ENCODE measurements around the gene COG8.

Gene COG8

DNA sequence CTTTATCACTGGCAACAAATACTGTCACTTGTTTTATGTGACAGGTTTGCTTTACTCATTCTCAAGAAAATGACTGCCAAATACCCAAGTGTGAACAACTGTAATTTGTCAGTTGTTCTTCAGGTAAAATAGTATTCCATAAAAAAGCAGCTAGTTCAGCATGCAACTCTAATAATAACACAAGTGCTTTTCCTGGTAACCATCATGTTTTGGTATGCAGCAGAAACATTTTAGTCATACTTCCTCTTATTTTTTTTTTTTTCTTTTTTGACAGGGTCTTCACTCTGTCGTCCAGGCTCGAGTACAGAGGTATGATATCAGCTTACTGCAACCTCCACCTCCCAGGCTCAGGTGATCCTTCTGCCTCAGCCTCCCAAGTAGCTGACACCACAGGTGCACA, 41.9 kb upstream of the COG8 start:
- TF ChIP-seq, protein P1, sequence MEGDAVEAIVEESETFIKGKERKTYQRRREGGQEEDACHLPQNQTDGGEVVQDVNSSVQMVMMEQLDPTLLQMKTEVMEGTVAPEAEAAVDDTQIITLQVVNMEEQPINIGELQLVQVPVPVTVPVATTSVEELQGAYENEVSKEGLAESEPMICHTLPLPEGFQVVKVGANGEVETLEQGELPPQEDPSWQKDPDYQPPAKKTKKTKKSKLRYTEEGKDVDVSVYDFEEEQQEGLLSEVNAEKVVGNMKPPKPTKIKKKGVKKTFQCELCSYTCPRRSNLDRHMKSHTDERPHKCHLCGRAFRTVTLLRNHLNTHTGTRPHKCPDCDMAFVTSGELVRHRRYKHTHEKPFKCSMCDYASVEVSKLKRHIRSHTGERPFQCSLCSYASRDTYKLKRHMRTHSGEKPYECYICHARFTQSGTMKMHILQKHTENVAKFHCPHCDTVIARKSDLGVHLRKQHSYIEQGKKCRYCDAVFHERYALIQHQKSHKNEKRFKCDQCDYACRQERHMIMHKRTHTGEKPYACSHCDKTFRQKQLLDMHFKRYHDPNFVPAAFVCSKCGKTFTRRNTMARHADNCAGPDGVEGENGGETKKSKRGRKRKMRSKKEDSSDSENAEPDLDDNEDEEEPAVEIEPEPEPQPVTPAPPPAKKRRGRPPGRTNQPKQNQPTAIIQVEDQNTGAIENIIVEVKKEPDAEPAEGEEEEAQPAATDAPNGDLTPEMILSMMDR (IDR thresholded peaks at IDR 0.05) = no peak
- no peaks in the 10 kb centered on the region for H3K36me3 ChIP-seq (ENCODE audit: control insufficient read depth, insufficient read depth, low read length)

DNA sequence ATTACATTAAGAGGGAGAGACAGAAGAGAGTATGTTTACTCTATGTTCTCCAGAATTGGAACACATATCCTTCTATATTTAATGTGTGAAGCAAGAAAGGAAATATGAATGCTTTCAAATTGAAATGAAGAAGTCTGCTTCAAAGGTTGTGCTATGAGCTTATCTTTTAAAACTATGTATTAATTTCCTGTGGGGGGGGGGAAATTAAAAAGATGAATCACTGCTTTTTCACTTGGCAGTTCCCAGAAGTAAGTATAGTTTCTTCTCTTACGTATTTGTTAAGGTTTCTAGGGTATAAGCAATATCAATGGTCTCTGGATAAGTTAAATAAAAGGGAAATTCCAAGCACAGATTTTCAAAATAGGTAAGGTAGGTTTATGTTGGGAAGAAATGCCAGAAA, 39.4 kb upstream of the COG8 start:
- Histone ChIP-seq H3K4me3 (ENCODE audit: low read depth, low read length) (no peak overlapping the region), H3K9ac (no peak overlapping the region), H3K36me3 (ENCODE audit: control insufficient read depth, insufficient read depth, low read length) (no peaks in the 10 kb centered on the region), H3K27me3 (ENCODE audit: control insufficient read depth, insufficient read depth, low read length) (no peaks in the 10 kb centered on the region), H2AFZ (no peak overlapping the region), H3K27ac (no peak overlapping the region), H3K79me2 (peaks cover 2% of the 10 kb centered on the region), H3K9me3 (ENCODE audit: control insufficient read depth, low read length) (no peaks in the 10 kb centered on the region), H3K4me2 (ENCODE audit: low read length) (no peak overlapping the region), H3K4me1 (no peaks in the 10 kb centered on the region)
- TF ChIP-seq, protein P1 (IDR thresholded peaks at IDR 0.05) = no peak

More for the DNA sequence above, 41.9 kb upstream of the COG8 start:
- Histone ChIP-seq H2AFZ (no peak overlapping the region), H3K27me3 (ENCODE audit: control insufficient read depth, insufficient read depth, low read length) (no peaks in the 10 kb centered on the region), H3K9ac (no peak overlapping the region), H3K4me1 (peaks cover 4% of the 10 kb centered on the region), H3K9me3 (ENCODE audit: control insufficient read depth, low read length) (no peaks in the 10 kb centered on the region), H3K4me3 (ENCODE audit: low read depth, low read length) (no peak overlapping the region), H3K79me2 (no peaks in the 10 kb centered on the region), H3K4me2 (ENCODE audit: low read length) (no peak overlapping the region), H3K27ac (no peak overlapping the region)

DNA sequence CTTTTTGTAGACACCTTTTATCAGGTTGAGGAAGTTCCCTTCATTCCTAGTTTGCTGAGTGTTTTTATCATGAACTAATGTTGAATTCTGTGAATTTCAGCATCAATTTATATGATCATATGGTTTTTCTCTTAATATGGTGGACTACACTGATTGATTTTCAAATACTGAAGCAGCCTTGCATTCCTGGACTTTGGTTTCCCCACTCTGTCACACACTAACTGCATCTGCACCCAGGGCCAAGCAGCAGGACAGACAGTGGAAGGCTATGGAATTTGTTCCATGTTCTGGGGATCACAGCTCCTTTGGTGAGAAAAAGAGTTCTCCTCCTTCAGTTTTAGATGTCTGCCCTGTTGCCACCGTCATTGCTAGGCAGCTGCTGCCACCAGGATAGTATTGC, 38.7 kb upstream of the COG8 start:
- Histone ChIP-seq H3K9ac (no peak overlapping the region), H3K9me3 (ENCODE audit: control insufficient read depth, low read length) (no peaks in the 10 kb centered on the region), H3K4me1 (no peaks in the 10 kb centered on the region), H3K27ac (no peak overlapping the region), H2AFZ (no peak overlapping the region), H3K4me2 (ENCODE audit: low read length) (no peak overlapping the region), H3K79me2 (peaks cover 2% of the 10 kb centered on the region), H3K36me3 (ENCODE audit: control insufficient read depth, insufficient read depth, low read length) (no peaks in the 10 kb centered on the region), H3K27me3 (ENCODE audit: control insufficient read depth, insufficient read depth, low read length) (no peaks in the 10 kb centered on the region), H3K4me3 (ENCODE audit: low read depth, low read length) (no peak overlapping the region)
- TF ChIP-seq, protein P1 (IDR thresholded peaks at IDR 0.05) = no peak

DNA sequence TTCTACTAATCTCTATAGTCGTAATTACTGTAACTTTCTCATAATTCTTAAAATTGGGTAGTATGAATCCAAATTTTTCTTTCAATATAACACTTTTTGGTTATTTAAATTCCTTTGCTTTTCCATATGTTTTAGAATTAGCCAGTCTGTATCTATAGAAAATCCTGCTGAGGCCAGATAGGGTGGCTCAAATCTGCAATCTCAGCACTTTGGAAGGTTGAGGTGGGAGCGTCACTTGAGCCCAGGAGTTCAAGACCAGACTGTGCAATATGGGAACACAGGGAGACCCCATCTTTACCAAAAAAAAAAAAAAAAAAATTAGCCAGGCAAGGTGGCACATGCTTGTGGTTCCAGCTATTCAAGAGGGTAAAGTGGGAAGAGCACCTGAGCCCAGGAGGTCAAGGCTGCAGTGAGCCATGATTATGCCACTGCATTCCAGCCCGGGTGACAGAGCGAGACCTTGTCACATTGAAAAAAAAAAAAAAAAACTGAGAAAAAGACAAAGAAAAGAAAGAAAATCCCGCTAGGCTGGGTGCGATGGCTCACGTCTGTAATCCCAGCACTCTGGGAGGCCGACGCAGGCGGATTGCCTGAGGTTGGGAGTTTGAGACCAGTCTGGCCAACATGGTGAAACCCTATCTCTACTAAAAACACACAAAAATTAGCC, 37.2 kb upstream of the COG8 start:
- Histone ChIP-seq H3K4me1 (no peaks in the 10 kb centered on the region), H2AFZ (no peak overlapping the region), H3K9ac (no peak overlapping the region), H3K9me3 (ENCODE audit: control insufficient read depth, low read length) (no peaks in the 10 kb centered on the region), H3K27me3 (ENCODE audit: control insufficient read depth, insufficient read depth, low read length) (no peaks in the 10 kb centered on the region), H3K36me3 (ENCODE audit: control insufficient read depth, insufficient read depth, low read length) (no peaks in the 10 kb centered on the region), H3K79me2 (peaks cover 2% of the 10 kb centered on the region), H3K27ac (no peak overlapping the region), H3K4me3 (ENCODE audit: low read depth, low read length) (no peak overlapping the region), H3K4me2 (ENCODE audit: low read length) (no peak overlapping the region)
- TF ChIP-seq, protein P1 (IDR thresholded peaks at IDR 0.05) = no peak

DNA sequence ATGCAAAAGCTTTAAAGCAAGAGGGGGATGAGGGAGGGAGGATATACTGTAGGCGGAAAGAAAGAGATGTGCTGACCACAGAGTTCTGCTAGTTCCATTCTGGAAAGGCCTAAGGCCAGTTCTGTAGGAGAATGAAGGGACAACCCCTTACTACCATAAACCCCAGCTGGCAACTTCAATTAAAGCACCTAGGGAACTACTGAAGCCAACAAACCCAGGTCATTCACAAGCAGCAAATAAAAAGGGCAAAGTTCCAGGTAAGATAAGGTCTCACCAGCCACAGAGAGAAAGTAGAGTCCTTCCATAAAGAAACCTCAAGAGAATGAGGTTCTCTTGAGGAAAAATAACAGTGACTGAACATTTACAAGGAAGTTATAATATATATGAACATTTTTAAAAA, 33.7 kb upstream of the COG8 start:
- TF ChIP-seq, protein P1 (IDR thresholded peaks at IDR 0.05) = no peak
- H3K4me3 ChIP-seq (ENCODE audit: low read depth, low read length) = no peak overlapping the region
- H2AFZ ChIP-seq = no peak overlapping the region
- H3K4me2 ChIP-seq (ENCODE audit: low read length) = no peak overlapping the region
- H3K27ac ChIP-seq = no peak overlapping the region
- no peaks in the 10 kb centered on the region for H3K27me3 ChIP-seq (ENCODE audit: control insufficient read depth, insufficient read depth, low read length)
- H3K79me2 ChIP-seq = peaks cover 8% of the 10 kb centered on the region
- H3K36me3 ChIP-seq (ENCODE audit: control insufficient read depth, insufficient read depth, low read length) = no peaks in the 10 kb centered on the region
- no peaks in the 10 kb centered on the region for H3K4me1 ChIP-seq
- H3K9ac ChIP-seq = no peak overlapping the region
- H3K9me3 ChIP-seq (ENCODE audit: control insufficient read depth, low read length) = no peaks in the 10 kb centered on the region

Data from parathyroid adenoma (tissue), 2 donors.